ENCODE measurements around the gene TRIM24. TPM values are rescaled to one million over a fixed set of nuclear protein-coding genes. Genes with fewer than 3 reads are reported as not detected.
A peak's percentile ranks its signal among the peaks of the same experiment; 100 is the strongest.
"Not testable (repeated sequence)": the region's sequence is repeated elsewhere in the genome, so short reads cannot be mapped to it uniquely, and the experiment has no call there.

The TRIM24 gene
- total RNA-seq, 2 experiments from 2014 or later: 17.5 to 26.8 TPM

DNA sequence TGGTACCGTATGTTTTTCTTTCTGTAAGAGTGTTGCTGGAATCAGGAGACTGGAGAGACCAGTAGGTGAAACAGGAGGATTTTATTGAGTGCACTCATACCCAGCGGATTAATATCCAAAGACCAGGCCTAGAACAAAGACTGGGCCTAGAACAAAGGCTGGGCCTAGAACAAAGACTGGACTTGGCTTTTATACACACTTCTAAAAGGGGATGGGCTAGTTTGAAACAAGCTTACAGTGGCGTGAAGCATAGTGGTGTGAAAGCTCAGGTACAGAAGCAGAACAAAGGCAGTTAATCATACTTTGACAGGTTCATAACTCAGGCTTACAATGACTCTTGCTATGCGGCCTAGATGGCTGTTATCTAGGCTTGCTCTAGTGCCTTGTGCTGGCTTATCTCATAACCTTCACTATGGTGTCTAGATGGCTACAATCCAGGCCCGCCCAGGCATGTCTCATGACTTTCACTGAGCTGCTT is 67.7 kb downstream of the TRIM24 start:
- Histone ChIP-seq H4K20me1 (ENCODE audit: insufficient read depth, low read length) (no peaks in the 10 kb centered on the region), H2AFZ (ENCODE audit: low read length) (no peak overlapping the region), H3K9me2 (ENCODE audit: insufficient read depth, low read length) (no peaks in the 10 kb centered on the region), H3K79me2 (ENCODE audit: insufficient read depth, low read depth, low read length) (no peaks in the 10 kb centered on the region), H3K36me3 (ENCODE audit: insufficient read depth, low read length) (peaks cover 56% of the 10 kb centered on the region), H3K9me3 (ENCODE audit: low read length) (peaks cover 30% of the 10 kb centered on the region), H3K4me1 (ENCODE audit: insufficient read depth, low read length, poor library complexity, severe bottlenecking) (no peaks in the 10 kb centered on the region), H3K4me2 (ENCODE audit: low read length) (no peak overlapping the region), H3K27ac (ENCODE audit: low read depth, low read length, poor library complexity, severe bottlenecking) (no peak overlapping the region), H3K4me3 (ENCODE audit: low read depth, low read length, poor library complexity, severe bottlenecking) (no peak overlapping the region)
- intact Hi-C loops (cut with micrococcal nuclease; ENCODE audit: unreplicated experiment): no loop called here
- POLR2A ChIA-PET: no interaction called here
- TF ChIP-seq CTCF (conservative IDR thresholded peaks at IDR 0.05; ENCODE audit: low read length) (no peak), EZH2phosphoT487 (IDR thresholded peaks at IDR 0.05; ENCODE audit: borderline replicate concordance, low read depth, low read length) (no peak)
- CTCF ChIA-PET (ENCODE audit: unreplicated experiment): interaction anchor here (0.6 kb wide), 1 partner anchor 79 kb away, joined by 3 read pairs; no protein-coding TSS in a partner anchor
- BruUV-seq (replicated peaks): no TSS peak
- DNase-seq (ENCODE audit: low spot score): peak; percentile 40

DNA sequence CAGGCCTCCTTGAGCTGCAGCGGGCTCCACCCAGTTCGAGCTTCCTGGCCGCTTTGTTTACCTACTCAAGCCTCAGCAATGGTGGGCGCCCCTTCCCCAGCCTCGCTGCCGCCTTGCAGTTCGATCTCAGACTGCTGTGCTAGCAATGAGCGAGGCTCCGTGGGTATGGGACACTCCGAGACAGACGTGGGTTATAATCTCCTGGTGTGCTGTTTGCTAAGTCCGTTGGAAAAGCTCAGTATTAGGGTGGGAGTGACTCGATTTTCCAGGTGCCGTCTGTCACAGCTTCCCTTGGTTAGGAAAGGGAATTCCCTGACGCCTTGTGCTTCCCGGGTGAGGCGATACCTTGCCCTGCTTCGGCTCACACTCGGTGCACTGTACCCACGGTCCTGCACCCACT is 76.8 kb downstream of the TRIM24 start:
- H3K79me2 ChIP-seq (ENCODE audit: insufficient read depth, low read depth, low read length); POLR2A ChIA-PET; intact Hi-C loops (cut with micrococcal nuclease; ENCODE audit: unreplicated experiment); DNase-seq (ENCODE audit: low spot score); H3K27ac ChIP-seq (ENCODE audit: low read depth, low read length, poor library complexity, severe bottlenecking); H3K9me3 ChIP-seq (ENCODE audit: low read length); H3K4me3 ChIP-seq (ENCODE audit: low read depth, low read length, poor library complexity, severe bottlenecking); BruUV-seq (replicated peaks); H4K20me1 ChIP-seq (ENCODE audit: insufficient read depth, low read length); H3K4me2 ChIP-seq (ENCODE audit: low read length); H2AFZ ChIP-seq (ENCODE audit: low read length); H3K9me2 ChIP-seq (ENCODE audit: insufficient read depth, low read length); H3K4me1 ChIP-seq (ENCODE audit: insufficient read depth, low read length, poor library complexity, severe bottlenecking); CTCF ChIA-PET (ENCODE audit: unreplicated experiment): not testable (repeated sequence)
- peaks cover 41% of the 10 kb centered on the region for H3K36me3 ChIP-seq (ENCODE audit: insufficient read depth, low read length)

GRCh38 chr7:138538518-138538917 is 78.5 kb downstream of the TRIM24 start:
- ChIA-PET CTCF (ENCODE audit: unreplicated experiment) (no interaction called here), POLR2A (no interaction called here)
- Histone ChIP-seq H3K36me3 (ENCODE audit: insufficient read depth, low read length) (peaks cover 47% of the 10 kb centered on the region), H3K9me2 (ENCODE audit: insufficient read depth, low read length) (no peaks in the 10 kb centered on the region), H3K79me2 (ENCODE audit: insufficient read depth, low read depth, low read length) (no peaks in the 10 kb centered on the region), H3K4me3 (ENCODE audit: low read depth, low read length, poor library complexity, severe bottlenecking) (no peak overlapping the region), H3K27ac (ENCODE audit: low read depth, low read length, poor library complexity, severe bottlenecking) (no peak overlapping the region), H3K9me3 (ENCODE audit: low read length) (no peaks in the 10 kb centered on the region), H3K4me1 (ENCODE audit: insufficient read depth, low read length, poor library complexity, severe bottlenecking) (no peaks in the 10 kb centered on the region), H3K4me2 (ENCODE audit: low read length) (no peak overlapping the region), H4K20me1 (ENCODE audit: insufficient read depth, low read length) (no peaks in the 10 kb centered on the region), H2AFZ (ENCODE audit: low read length) (no peak overlapping the region)
- no TSS peak for BruUV-seq (replicated peaks)
- DNase-seq (ENCODE audit: low spot score): no peak
- TF ChIP-seq CTCF (conservative IDR thresholded peaks at IDR 0.05; ENCODE audit: low read length): no peak
- TF ChIP-seq EZH2phosphoT487 (IDR thresholded peaks at IDR 0.05; ENCODE audit: borderline replicate concordance, low read depth, low read length): no peak
- intact Hi-C loops (cut with micrococcal nuclease; ENCODE audit: unreplicated experiment): no loop called here
